ENCODE measurements around the gene CLSTN1. TPM values are rescaled to one million over a fixed set of nuclear protein-coding genes. Genes with fewer than 3 reads are reported as not detected.
A peak's percentile ranks its signal among the peaks of the same experiment; 100 is the strongest.

CLSTN1 gene
- total RNA-seq, 3 donors from 2014 or later, result 166 to 275 (median 224) TPM

DNA sequence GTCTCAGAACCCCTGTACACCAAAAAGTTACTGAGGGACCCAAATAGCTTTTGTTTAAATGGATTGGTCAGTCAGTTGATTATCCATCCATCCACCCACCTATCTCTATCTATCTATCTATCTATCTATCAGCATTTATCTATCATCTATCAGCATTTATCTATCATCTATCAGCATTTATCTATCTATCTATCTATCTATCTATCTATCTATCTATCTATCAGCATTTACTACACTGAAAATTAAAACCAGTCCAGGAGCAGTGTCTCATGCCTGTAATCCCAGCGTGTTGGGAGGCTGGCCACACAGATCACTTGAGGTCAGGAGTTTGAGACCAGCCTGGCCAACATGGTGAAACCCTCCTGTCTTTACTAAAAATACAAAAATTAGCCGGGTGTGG is 47.1 kb downstream of the CLSTN1 start:
- TF ChIP-seq, protein P1, sequence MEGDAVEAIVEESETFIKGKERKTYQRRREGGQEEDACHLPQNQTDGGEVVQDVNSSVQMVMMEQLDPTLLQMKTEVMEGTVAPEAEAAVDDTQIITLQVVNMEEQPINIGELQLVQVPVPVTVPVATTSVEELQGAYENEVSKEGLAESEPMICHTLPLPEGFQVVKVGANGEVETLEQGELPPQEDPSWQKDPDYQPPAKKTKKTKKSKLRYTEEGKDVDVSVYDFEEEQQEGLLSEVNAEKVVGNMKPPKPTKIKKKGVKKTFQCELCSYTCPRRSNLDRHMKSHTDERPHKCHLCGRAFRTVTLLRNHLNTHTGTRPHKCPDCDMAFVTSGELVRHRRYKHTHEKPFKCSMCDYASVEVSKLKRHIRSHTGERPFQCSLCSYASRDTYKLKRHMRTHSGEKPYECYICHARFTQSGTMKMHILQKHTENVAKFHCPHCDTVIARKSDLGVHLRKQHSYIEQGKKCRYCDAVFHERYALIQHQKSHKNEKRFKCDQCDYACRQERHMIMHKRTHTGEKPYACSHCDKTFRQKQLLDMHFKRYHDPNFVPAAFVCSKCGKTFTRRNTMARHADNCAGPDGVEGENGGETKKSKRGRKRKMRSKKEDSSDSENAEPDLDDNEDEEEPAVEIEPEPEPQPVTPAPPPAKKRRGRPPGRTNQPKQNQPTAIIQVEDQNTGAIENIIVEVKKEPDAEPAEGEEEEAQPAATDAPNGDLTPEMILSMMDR (IDR thresholded peaks at IDR 0.05), result no peak
- no peaks in the 10 kb centered on the region for H3K9me3 ChIP-seq
- DNase-seq, result no peak
- ATAC-seq, result no peak
- no peaks in the 10 kb centered on the region for H3K36me3 ChIP-seq (ENCODE audit: low read depth)
- no peak overlapping the region for H3K4me3 ChIP-seq
- H3K4me1 ChIP-seq (ENCODE audit: low read depth), result no peaks in the 10 kb centered on the region
- intact Hi-C loops (cut with DNase I, micrococcal nuclease), result no loop called here

DNA sequence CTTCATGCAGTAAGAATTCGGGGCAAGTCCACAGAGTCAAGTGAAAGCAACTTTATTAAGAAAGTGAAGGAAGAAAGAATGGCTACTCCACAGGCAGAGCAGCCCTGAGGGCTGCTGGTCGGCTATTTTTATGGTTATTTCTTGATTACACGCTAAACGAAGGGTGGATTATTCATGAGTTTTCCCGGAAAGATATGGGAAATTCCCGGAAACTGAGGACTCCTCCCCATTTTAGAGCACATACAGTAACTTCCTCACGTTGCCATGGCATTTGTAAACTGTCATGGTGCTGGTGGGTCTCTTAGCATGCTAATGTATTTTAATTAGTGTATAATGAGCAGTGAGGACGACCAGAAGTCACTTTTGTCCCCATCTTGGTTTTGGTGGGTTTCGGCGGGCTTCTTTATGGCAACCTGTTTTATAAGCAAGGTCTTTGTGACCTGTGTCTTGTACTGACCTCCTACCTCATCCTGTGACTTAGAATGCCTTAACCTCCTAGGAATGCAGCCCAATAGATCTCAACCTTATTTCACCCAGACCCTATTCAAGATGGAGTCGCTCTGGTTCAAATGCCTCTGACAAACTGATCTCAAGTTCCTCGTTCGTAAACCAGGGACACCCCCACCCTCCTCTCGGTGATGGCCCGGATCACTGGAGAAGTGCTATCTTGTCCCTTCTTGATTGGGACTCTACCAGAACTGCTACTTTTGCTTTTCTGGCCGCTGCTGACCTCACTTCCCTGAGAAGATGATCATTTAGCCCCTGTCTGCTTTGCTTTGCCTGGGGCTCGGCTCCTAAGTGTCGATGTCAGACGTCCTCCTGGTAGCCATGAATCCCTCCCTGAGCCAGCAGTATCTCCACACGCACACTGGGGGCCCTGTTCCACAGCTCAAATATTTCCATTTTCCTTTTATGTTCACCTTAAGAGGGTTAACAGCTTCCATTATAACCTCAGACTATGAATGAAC is 48.8 kb downstream of the CLSTN1 start:
- intact Hi-C loops (cut with DNase I, micrococcal nuclease), result no loop called here
- DNase-seq (no peak), ATAC-seq (no peak)
- H3K9me3 ChIP-seq, result no peaks in the 10 kb centered on the region
- no peak overlapping the region for H3K4me3 ChIP-seq
- TF ChIP-seq, protein P1 (IDR thresholded peaks at IDR 0.05), result no peak
- peaks cover 5% of the 10 kb centered on the region for H3K4me1 ChIP-seq (ENCODE audit: low read depth)
- peaks cover 3% of the 10 kb centered on the region for H3K36me3 ChIP-seq (ENCODE audit: low read depth)

DNA sequence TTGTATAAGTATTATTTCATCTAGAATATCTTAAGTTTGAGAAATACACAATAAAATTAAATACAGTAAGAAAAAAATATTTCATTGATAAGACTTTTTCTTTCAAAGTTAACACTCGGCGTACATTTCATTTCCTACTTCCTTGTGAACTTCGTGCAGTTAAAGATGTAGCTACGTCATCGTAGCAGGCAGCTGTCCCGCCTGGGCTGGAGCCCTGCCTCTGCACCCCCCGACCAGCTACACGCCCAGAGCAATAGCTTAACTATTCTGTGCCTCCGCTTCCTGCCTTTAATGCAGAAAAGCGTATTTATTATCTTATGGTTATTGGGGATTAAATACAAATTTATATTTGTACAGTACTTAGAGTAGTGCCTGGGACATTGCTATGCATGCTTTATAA is 53.5 kb downstream of the CLSTN1 start:
- Histone ChIP-seq H3K4me3 (no peak overlapping the region), H3K36me3 (ENCODE audit: low read depth) (peaks cover 5% of the 10 kb centered on the region), H3K4me1 (ENCODE audit: low read depth) (peaks cover 14% of the 10 kb centered on the region), H3K9me3 (no peaks in the 10 kb centered on the region)
- intact Hi-C loops (cut with DNase I, micrococcal nuclease), result no loop called here
- ATAC-seq (peak; percentile 95), DNase-seq (peak; percentile 80 to 85 (median 81))
- TF ChIP-seq, protein P1 (IDR thresholded peaks at IDR 0.05), result no peak

DNA sequence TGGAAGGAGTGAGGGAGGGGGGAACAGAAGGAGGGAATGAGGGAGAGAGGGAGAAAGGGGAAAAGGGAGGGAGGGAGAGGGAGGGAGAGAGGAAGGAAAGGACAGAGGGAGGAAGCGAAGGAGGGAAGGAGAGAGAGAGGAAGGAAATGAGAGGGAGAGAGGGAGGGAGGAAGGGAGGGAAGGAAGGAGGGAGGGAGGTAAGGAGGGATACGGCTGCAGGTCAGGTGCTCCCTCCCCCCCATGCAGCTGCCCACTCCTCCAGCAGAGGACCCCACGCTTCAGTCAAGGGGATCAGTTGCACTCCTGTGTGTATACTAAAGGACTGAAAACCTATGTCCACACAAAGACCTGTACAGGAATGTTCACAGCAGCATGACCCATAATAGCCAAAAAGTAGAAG is 54.8 kb downstream of the CLSTN1 start:
- DNase-seq (no peak), ATAC-seq (no peak)
- Histone ChIP-seq H3K36me3 (ENCODE audit: low read depth) (peaks cover 5% of the 10 kb centered on the region), H3K9me3 (no peaks in the 10 kb centered on the region), H3K4me3 (no peak overlapping the region), H3K4me1 (ENCODE audit: low read depth) (peaks cover 14% of the 10 kb centered on the region)
- intact Hi-C loops (cut with DNase I, micrococcal nuclease), result no loop called here
- TF ChIP-seq, protein P1 (IDR thresholded peaks at IDR 0.05), result no peak

DNA sequence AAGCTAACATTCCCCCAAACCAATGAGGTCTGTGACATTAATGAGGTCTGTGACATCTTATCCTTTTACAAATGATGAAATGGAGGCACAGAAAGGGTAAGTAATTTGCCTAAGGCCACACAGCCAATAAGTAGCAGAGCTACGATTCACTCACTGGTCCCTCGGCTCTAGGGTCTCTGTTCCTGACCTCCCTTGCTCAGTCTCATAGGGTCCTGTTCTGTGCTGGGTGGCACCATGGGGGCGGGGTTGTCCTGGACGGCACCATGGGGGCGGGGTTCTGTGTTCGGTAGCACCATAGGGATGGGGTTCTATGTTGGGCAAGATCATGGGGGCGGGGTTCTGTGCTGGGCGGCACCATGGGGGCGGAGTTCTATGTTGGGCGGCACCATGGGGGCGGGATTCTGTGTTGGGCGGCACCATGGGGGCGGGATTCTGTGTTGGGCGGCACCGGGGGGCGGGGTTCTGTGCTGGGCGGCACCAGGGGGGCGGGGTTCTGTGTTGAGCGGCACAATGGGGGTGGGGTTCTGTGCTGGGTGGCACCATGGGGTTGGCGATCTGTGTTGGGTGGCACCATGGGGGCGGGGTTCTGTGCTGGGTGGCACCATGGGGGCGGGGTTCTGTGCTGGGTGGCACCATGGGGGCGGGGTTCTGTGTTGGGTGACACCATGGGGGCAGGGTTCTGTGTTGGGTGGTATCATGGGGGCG is 55.6 kb downstream of the CLSTN1 start:
- peaks cover 14% of the 10 kb centered on the region for H3K4me1 ChIP-seq (ENCODE audit: low read depth)
- ATAC-seq, result peak; percentile 49
- peaks cover 5% of the 10 kb centered on the region for H3K36me3 ChIP-seq (ENCODE audit: low read depth)
- TF ChIP-seq, protein P1 (IDR thresholded peaks at IDR 0.05), result no peak
- DNase-seq, result peak; percentile 56 to 67 (median 62)
- intact Hi-C loops (cut with DNase I, micrococcal nuclease), result no loop called here
- no peak overlapping the region for H3K4me3 ChIP-seq
- H3K9me3 ChIP-seq, result no peaks in the 10 kb centered on the region
